GM23248 (cell line): ENCODE results near the gene FSTL4.

Experiments
- EZH2 ChIP-seq: fragments of 200-600 bp; sonication (generic); IDR thresholded peaks from 2 replicates; pipeline ENCODE4 v1.6.1; 2018; ENCODE audit warnings: antibody characterized with exemption, mild to moderate bottlenecking; ENCODE audit not compliant: insufficient read depth, poor library complexity, severe bottlenecking
- EZH2phosphoT487 ChIP-seq: fragments of 200-600 bp; sonication (generic); IDR thresholded peaks from 2 replicates; pipeline ENCODE4 v1.6.1; 2018; ENCODE audit warnings: antibody characterized with exemption, moderate library complexity, mild to moderate bottlenecking, low read depth; ENCODE audit not compliant: insufficient read depth

DNA sequence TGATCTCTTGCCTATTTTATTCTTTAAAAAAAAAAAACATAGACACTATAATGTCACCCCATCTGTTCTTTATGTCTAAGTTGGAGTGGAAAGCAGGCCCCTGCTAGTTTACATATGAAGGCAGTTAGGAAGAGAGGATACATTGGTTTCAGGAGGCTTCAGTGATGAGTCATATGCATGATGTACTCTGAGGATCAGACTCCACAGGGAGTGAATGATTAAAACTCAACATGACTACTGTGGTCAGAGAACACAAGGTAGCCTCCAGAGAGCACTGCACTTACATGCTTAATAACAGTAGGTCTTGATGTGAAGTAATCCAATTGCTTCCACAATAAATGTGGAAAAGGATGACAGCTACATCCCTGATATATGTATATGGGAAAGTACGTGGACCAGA, 22.7 kb upstream of the FSTL4 start:
- no peak for TF ChIP-seq EZH2
- TF ChIP-seq EZH2phosphoT487, result no peak
